ENCODE data around the gene ZNF670. TPM values are rescaled to one million over a fixed set of nuclear protein-coding genes. Genes with fewer than 3 reads are reported as not detected.

ZNF670 gene
- polyA plus RNA-seq, 3 donors: 1.3 to 3.4 (median 2.8) TPM

GRCh38 chr1:247107694-247108093, 29.1 kb upstream of the ZNF670 start:
- WGBS, 3 donors: 86 to 94% (median 93%) methylated on average over 7 of the region's 7 CpGs
- no peak overlapping the region for H3K27ac ChIP-seq (ENCODE audit: low read depth, low read length)

- no peak overlapping the region for H3K27ac ChIP-seq (ENCODE audit: low read depth, low read length)
- WGBS, 3 donors: 86 to 93% (median 91%) methylated on average over 15 of the region's 15 CpGs
These were observed 27.4 kb upstream of the ZNF670 start for GRCh38 chr1:247105966-247106365.

- no peak overlapping the region for H3K27ac ChIP-seq (ENCODE audit: low read depth, low read length)
- 54 to 81% (median 67%) methylated on average over 13 of the region's 13 CpGs for WGBS, 3 donors
These were observed 26.4 kb upstream of the ZNF670 start for GRCh38 chr1:247104965-247105364.

- WGBS, 3 donors: 0 to 1% (median 1%) methylated on average over 55 to 58 of the region's 58 CpGs
These were observed 25.4 kb upstream of the ZNF670 start, which contains the start of gene ZNF669 for GRCh38 chr1:247103859-247104591. TSS of gene ZNF669 (minus strand) at chr1:247104356. CDS start at chr1:247104199, 157 bp downstream.

GRCh38 chr1:247102381-247102780, 23.8 kb upstream of the ZNF670 start:
- no peak overlapping the region for H3K27ac ChIP-seq (ENCODE audit: low read depth, low read length)
- 97 to 100% (median 97%) methylated on average over 1 of the region's 1 CpG for WGBS, 3 donors

More at GRCh38 chr1:247103859-247104591, 25.4 kb upstream of the ZNF670 start, which contains the start of gene ZNF669:
- no peak within 1 kb of the TSS for H3K27ac ChIP-seq (ENCODE audit: low read depth, low read length)

- 95 to 98% (median 98%) methylated on average over 9 of the region's 9 CpGs for WGBS, 3 donors
- no peak overlapping the region for H3K27ac ChIP-seq (ENCODE audit: low read depth, low read length)
These were observed 22.2 kb upstream of the ZNF670 start for GRCh38 chr1:247100676-247101279.

- WGBS, 3 donors: 91 to 97% (median 93%) methylated on average over 5 of the region's 5 CpGs
- no peak overlapping the region for H3K27ac ChIP-seq (ENCODE audit: low read depth, low read length)
These were observed 18.3 kb upstream of the ZNF670 start for GRCh38 chr1:247096958-247097357.

GRCh38 chr1:247096544-247096943, 17.9 kb upstream of the ZNF670 start:
- 82 to 100% (median 94%) methylated on average over 5 of the region's 5 CpGs for WGBS, 3 donors
- H3K27ac ChIP-seq (ENCODE audit: low read depth, low read length): no peak overlapping the region

GRCh38 chr1:247096112-247096511, 17.5 kb upstream of the ZNF670 start:
- 95 to 98% (median 96%) methylated on average over 3 of the region's 3 CpGs for WGBS, 3 donors
- H3K27ac ChIP-seq (ENCODE audit: low read depth, low read length): no peak overlapping the region

GRCh38 chr1:247090455-247090854, 11.8 kb upstream of the ZNF670 start:
- WGBS, 3 donors: 78 to 82% (median 79%) methylated on average over 14 of the region's 14 CpGs
- H3K27ac ChIP-seq (ENCODE audit: low read depth, low read length): no peak overlapping the region

GRCh38 chr1:247089616-247090375, 11.2 kb upstream of the ZNF670 start:
- no peak overlapping the region for H3K27ac ChIP-seq (ENCODE audit: low read depth, low read length)
- 61 to 69% (median 63%) methylated on average over 17 of the region's 17 CpGs for WGBS, 3 donors

- no peak overlapping the region for H3K27ac ChIP-seq (ENCODE audit: low read depth, low read length)
- WGBS, 3 donors: 76 to 94% (median 89%) methylated on average over 4 of the region's 4 CpGs
These were observed 10.4 kb upstream of the ZNF670 start for GRCh38 chr1:247088967-247089366.

- 36 to 74% (median 61%) methylated on average over 1 of the region's 1 CpG for WGBS, 3 donors
- H3K27ac ChIP-seq (ENCODE audit: low read depth, low read length): no peak overlapping the region
These were observed 8.6 kb upstream of the ZNF670 start for GRCh38 chr1:247087256-247087655.

GRCh38 chr1:247085310-247085709, 6.7 kb upstream of the ZNF670 start:
- H3K27ac ChIP-seq (ENCODE audit: low read depth, low read length): no peak overlapping the region
- WGBS, 3 donors: 87 to 94% (median 90%) methylated on average over 7 to 8 of the region's 8 CpGs

- 85 to 95% (median 92%) methylated on average over 8 of the region's 8 CpGs for WGBS, 3 donors
- no peak overlapping the region for H3K27ac ChIP-seq (ENCODE audit: low read depth, low read length)
These were observed 6.2 kb upstream of the ZNF670 start for GRCh38 chr1:247084771-247085170.

GRCh38 chr1:247079141-247079874, 697 bp upstream of the ZNF670 start:
- 31 to 44% (median 36%) methylated on average over 23 of the region's 23 CpGs for WGBS, 3 donors
- no peak overlapping the region for H3K27ac ChIP-seq (ENCODE audit: low read depth, low read length)

- WGBS, 3 donors: 0 to 1% (median 0%) methylated on average over 8 of the region's 8 CpGs
- no peak overlapping the region for H3K27ac ChIP-seq (ENCODE audit: low read depth, low read length)
These were observed 744 bp downstream of the ZNF670 start for GRCh38 chr1:247077876-247078257.

GRCh38 chr1:247077213-247077612, 1.4 kb downstream of the ZNF670 start:
- 73 to 83% (median 73%) methylated on average over 3 of the region's 3 CpGs for WGBS, 3 donors
- no peak overlapping the region for H3K27ac ChIP-seq (ENCODE audit: low read depth, low read length)

Measured in adipose tissue (tissue), 3 donors.